KOPT-K1 (cell line): ENCODE results near the gene GLI3.
"Not testable (repeated sequence)": the region's sequence is repeated elsewhere in the genome, so short reads cannot be mapped to it uniquely, and the experiment has no call there.

Source experiments
- H3K27ac ChIP-seq: fragments of 200-600 bp; sonication (generic); 2 replicates; pipeline ENCODE4 v1.5.1; 2016; ENCODE audit warnings: antibody characterized with exemption, mild to moderate bottlenecking, low read depth, low read length; ENCODE audit not compliant: poor library complexity, severe bottlenecking
- H3K36me3 ChIP-seq: fragments of 200-600 bp; sonication (generic); 2 replicates; pipeline ENCODE4 v1.5.1; 2017; ENCODE audit warnings: antibody characterized with exemption, mild to moderate bottlenecking, low read length, moderate library complexity; ENCODE audit not compliant: insufficient read depth
- H3K9me3 ChIP-seq: fragments of 200-600 bp; sonication (generic); 2 replicates; pipeline ENCODE4 v1.5.1; 2017; ENCODE audit warnings: antibody characterized with exemption, low read length, mild to moderate bottlenecking; ENCODE audit not compliant: insufficient read depth, poor library complexity, severe bottlenecking

The GLI3 gene

GRCh38 chr7:42210333-42210732, 26.7 kb downstream of the GLI3 start:
- H3K9me3 ChIP-seq = no peaks in the 10 kb centered on the region
- H3K27ac ChIP-seq = no peak overlapping the region
- no peaks in the 10 kb centered on the region for H3K36me3 ChIP-seq

- H3K27ac ChIP-seq, H3K9me3 ChIP-seq, H3K36me3 ChIP-seq: not testable (repeated sequence)
Measured at GRCh38 chr7:42209085-42209484, 27.9 kb downstream of the GLI3 start.

- H3K36me3 ChIP-seq = no peaks in the 10 kb centered on the region
- H3K27ac ChIP-seq = no peak overlapping the region
Measured at GRCh38 chr7:42208572-42208971, 28.4 kb downstream of the GLI3 start.

GRCh38 chr7:42207420-42207819, 29.6 kb downstream of the GLI3 start:
- Histone ChIP-seq H3K36me3 (no peaks in the 10 kb centered on the region), H3K9me3 (no peaks in the 10 kb centered on the region), H3K27ac (no peak overlapping the region)

More at GRCh38 chr7:42208572-42208971, 28.4 kb downstream of the GLI3 start:
- no peaks in the 10 kb centered on the region for H3K9me3 ChIP-seq

- Histone ChIP-seq H3K27ac (no peak overlapping the region), H3K9me3 (no peaks in the 10 kb centered on the region), H3K36me3 (no peaks in the 10 kb centered on the region)
Measured at GRCh38 chr7:42203336-42203735, 33.7 kb downstream of the GLI3 start.

GRCh38 chr7:42202601-42203000, 34.4 kb downstream of the GLI3 start:
- Histone ChIP-seq H3K36me3 (no peaks in the 10 kb centered on the region), H3K27ac (no peak overlapping the region), H3K9me3 (no peaks in the 10 kb centered on the region)

GRCh38 chr7:42198974-42199668, 37.9 kb downstream of the GLI3 start:
- H3K9me3 ChIP-seq = no peaks in the 10 kb centered on the region
- no peaks in the 10 kb centered on the region for H3K36me3 ChIP-seq
- H3K27ac ChIP-seq = no peak overlapping the region

- Histone ChIP-seq H3K9me3 (no peaks in the 10 kb centered on the region), H3K36me3 (no peaks in the 10 kb centered on the region), H3K27ac (peak overlapping the region; percentile 25)
Measured at GRCh38 chr7:42198296-42198695, 38.7 kb downstream of the GLI3 start.

- no peak overlapping the region for H3K27ac ChIP-seq
- H3K36me3 ChIP-seq = no peaks in the 10 kb centered on the region
- H3K9me3 ChIP-seq = no peaks in the 10 kb centered on the region
Measured at GRCh38 chr7:42197451-42197850, 39.6 kb downstream of the GLI3 start.

GRCh38 chr7:42194238-42194637, 42.8 kb downstream of the GLI3 start:
- no peak overlapping the region for H3K27ac ChIP-seq

GRCh38 chr7:42193471-42194129, 43.4 kb downstream of the GLI3 start:
- Histone ChIP-seq H3K27ac (no peak overlapping the region), H3K36me3 (no peaks in the 10 kb centered on the region), H3K9me3 (no peaks in the 10 kb centered on the region)

More at GRCh38 chr7:42194238-42194637, 42.8 kb downstream of the GLI3 start:
- H3K36me3 ChIP-seq = no peaks in the 10 kb centered on the region
- H3K9me3 ChIP-seq = no peaks in the 10 kb centered on the region

GRCh38 chr7:42192851-42193461, 44.1 kb downstream of the GLI3 start:
- Histone ChIP-seq H3K36me3 (no peaks in the 10 kb centered on the region), H3K9me3 (no peaks in the 10 kb centered on the region), H3K27ac (no peak overlapping the region)

GRCh38 chr7:42192066-42192465, 44.9 kb downstream of the GLI3 start:
- H3K9me3 ChIP-seq = no peaks in the 10 kb centered on the region
- H3K36me3 ChIP-seq = no peaks in the 10 kb centered on the region
- H3K27ac ChIP-seq = no peak overlapping the region

GRCh38 chr7:42189535-42189934, 47.5 kb downstream of the GLI3 start:
- no peak overlapping the region for H3K27ac ChIP-seq
- no peaks in the 10 kb centered on the region for H3K9me3 ChIP-seq
- H3K36me3 ChIP-seq = no peaks in the 10 kb centered on the region

- Histone ChIP-seq H3K27ac (no peak overlapping the region), H3K9me3 (no peaks in the 10 kb centered on the region), H3K36me3 (no peaks in the 10 kb centered on the region)
Measured at GRCh38 chr7:42186151-42186550, 50.9 kb downstream of the GLI3 start.
